Prostate gland (tissue), 2 donors: ENCODE measurements around the gene ZNF431.

Experiments used
- CTCF ChIP-seq, 4 experiments: fragments of 200-600 bp in 2 of 4; fragments of 450-650 bp in 2 of 4; sonication (generic) in 2 of 4; IDR thresholded peaks; 1 replicate in 3 of 4; 2 replicates in 1 of 4; pipeline ENCODE4 v1.5.1; 2016 to 2019; ENCODE audit warnings: antibody characterized with exemption in 4 of 4, mild to moderate bottlenecking in 2 of 4, moderate library complexity in 2 of 4
- POLR2A ChIP-seq: fragments of 450-650 bp; IDR thresholded peaks from one replicate; pipeline ENCODE4 v1.6.1; 2016; ENCODE audit warnings: antibody characterized with exemption, mild to moderate bottlenecking
- POLR2AphosphoS5 ChIP-seq: sonication (generic); formaldehyde crosslinking; IDR thresholded peaks from one replicate; pipeline ENCODE4 v1.6.1; 2017; ENCODE audit warnings: antibody characterized with exemption

- no peak for TF ChIP-seq CTCF (IDR thresholded peaks at IDR 0.05)
- no peak for TF ChIP-seq POLR2A
- TF ChIP-seq POLR2AphosphoS5: no peak
Measured at GRCh38 chr19:21134934-21135366, 6.9 kb upstream of the ZNF431 start.
